GM10248 (cell line): ENCODE data around the gene CDH22.
A peak's percentile ranks its signal among the peaks of the same experiment; 100 is the strongest.

Experiments
- CTCF ChIA-PET: fragments of 300-600 bp; sonication (Branson Sonifier 250); formaldehyde crosslinking; extraction: SDS; loops from one replicate; lab custom pipeline; 2021; ENCODE audit warnings: antibody characterized with exemption; lab: Yijun Ruan, JAX
- POLR2A ChIA-PET: fragments of 350-650 bp; sonication (Branson Sonifier 250); formaldehyde crosslinking; extraction: SDS; loops from one replicate; lab custom pipeline; 2020; ENCODE audit warnings: antibody characterized with exemption; lab: Yijun Ruan, JAX
- DNase-seq: peaks from one replicate; pipeline ENCODE4 v3.0.0; 2012; ENCODE audit errors: extremely low spot score
- TF ChIP-seq, protein P1 (sequence below): IDR thresholded peaks from 2 replicates; pipeline ENCODE4 v1.5.1; 2012; ENCODE audit warnings: mild to moderate bottlenecking, low read depth; ENCODE audit errors: extremely low read depth, missing control alignments, control extremely low read depth

The CDH22 gene

DNA sequence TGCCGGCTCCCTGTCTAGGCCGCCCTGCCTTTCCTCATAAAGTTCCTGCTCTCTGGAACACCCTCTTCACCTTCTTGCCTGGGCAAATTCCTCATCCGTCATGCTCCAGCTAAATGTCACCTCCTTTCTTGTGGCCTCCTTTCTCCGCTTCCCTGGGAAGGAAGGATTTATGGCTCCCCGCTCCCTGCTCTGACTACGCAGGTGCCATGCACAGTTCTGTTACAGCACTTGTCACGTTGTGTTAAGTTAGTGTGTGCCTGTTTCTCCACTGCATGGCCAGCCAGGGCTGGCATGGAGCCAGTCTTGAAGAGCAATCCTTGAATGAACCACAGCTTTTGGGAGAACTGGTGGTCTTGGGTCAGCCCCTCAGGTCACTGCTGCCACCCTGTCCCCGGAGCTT, 128.4 kb downstream of the CDH22 start:
- TF ChIP-seq, protein P1, sequence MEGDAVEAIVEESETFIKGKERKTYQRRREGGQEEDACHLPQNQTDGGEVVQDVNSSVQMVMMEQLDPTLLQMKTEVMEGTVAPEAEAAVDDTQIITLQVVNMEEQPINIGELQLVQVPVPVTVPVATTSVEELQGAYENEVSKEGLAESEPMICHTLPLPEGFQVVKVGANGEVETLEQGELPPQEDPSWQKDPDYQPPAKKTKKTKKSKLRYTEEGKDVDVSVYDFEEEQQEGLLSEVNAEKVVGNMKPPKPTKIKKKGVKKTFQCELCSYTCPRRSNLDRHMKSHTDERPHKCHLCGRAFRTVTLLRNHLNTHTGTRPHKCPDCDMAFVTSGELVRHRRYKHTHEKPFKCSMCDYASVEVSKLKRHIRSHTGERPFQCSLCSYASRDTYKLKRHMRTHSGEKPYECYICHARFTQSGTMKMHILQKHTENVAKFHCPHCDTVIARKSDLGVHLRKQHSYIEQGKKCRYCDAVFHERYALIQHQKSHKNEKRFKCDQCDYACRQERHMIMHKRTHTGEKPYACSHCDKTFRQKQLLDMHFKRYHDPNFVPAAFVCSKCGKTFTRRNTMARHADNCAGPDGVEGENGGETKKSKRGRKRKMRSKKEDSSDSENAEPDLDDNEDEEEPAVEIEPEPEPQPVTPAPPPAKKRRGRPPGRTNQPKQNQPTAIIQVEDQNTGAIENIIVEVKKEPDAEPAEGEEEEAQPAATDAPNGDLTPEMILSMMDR = no peak
- DNase-seq = no peak
- ChIA-PET POLR2A (no interaction called here), CTCF (interaction anchor here (1.0 to 1.5 kb wide), 5 partner anchors 13 to 289 kb away, joined by 3 to 4 read pairs (median 4); no protein-coding TSS in a partner anchor)

DNA sequence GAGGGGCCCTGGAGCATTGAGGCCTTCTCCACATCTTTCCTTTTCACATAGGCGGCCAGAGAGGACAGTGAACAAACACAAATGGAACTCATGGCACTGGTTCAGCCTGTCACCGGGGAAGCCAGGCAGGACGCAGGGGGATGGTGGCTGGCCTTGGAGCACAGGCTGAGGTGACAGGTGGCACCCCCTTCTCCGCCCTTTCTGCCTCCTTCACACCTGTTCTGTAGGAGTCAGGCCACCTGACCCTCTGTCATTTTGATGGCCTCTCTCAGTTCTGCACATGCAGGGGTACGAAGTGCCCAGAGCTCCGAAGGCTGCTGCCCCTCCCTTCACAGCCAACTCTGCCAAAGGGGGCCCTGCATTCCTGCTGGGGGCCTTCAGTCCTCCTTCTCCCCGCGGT, 129.4 kb downstream of the CDH22 start:
- ChIA-PET CTCF (interaction anchor here (1.3 kb wide), 2 partner anchors 12 to 165 kb away, joined by 3 to 4 read pairs; no protein-coding TSS in a partner anchor), POLR2A (no interaction called here)
- no peak for DNase-seq
- TF ChIP-seq, protein P1 = no peak

DNA sequence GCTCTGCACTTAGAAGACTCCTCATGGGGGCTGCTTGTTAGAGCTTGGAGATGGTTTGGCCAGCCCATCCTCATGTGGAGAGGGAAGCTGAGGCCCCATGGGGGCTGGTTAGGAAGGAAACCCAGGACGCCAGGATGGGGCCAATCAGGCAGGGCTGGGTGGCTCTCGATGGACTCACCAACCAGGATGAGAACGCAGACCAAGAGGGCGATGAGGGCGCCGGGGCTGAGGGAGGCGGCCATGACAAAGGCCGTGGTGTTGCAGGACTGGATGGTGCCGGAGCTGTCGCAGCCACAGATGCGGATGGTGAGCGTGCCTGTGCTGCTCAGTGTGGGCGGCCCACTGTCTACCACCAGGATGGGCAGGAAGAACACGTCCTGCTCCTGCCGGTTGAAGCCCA, 130.5 kb downstream of the CDH22 start:
- DNase-seq = no peak
- ChIA-PET CTCF (interaction anchor here (1.1 to 5.6 kb wide), 2 partner anchors 155 to 164 kb away, joined by 3 to 45 read pairs; no protein-coding TSS in a partner anchor), POLR2A (no interaction called here)
- TF ChIP-seq, protein P1 = no peak

DNA sequence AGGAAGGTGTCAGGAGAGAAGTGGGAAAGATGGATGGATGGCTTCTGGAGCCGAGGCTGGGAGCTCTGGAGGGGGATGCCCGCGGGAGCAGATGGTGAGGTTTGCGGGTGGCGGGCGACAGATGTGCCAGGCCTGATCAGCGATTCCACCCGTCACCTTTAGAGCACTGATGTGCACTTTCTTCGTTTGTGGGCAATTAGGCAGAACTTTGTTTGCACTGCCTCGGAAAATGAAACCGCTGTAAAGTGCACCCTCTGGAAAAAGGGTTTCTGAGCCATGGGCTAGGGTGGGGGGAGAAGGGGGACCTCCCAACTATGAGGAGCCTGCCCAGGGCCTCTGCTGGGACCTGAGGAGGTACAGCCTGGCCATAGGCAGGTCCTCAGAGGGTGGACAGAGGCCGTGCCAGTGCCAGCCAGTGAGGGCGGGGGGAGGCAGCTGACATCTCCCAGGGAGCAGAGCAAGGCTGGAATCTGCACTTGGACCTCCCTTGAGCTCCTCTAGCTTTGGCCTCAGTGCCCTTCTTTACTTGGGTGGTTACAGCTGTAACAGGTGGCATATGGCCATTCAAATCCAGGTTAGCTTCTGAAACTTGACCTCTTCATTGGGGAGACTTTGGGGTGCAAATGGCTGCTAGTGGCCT, 131.4 kb downstream of the CDH22 start:
- ChIA-PET POLR2A (no interaction called here), CTCF (interaction anchor here (1.1 to 5.6 kb wide), 5 partner anchors 15 to 163 kb away, joined by 3 to 45 read pairs (median 5); no protein-coding TSS in a partner anchor)
- TF ChIP-seq, protein P1 = no peak
- no peak for DNase-seq

DNA sequence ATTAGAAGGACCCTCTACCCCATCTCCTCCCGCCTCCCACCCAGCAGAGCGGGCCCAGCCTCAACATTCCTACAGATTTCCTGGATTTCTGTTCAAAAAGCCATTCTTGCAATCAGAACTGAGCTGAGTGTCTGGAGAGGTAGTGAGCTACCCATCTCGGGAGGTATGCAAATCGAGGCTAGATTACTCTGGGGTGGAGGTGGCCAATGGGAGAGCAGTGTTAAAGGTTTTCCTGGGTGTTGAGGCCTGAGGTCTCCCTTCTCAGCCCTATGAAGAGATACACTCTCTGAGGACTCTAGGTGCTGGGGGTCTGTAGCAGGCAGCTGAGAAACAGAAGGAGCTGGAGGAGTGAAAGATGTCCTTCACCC, 133.2 kb downstream of the CDH22 start:
- no peak for DNase-seq
- TF ChIP-seq, protein P1 = no peak
- ChIA-PET CTCF (interaction anchor here (0.6 to 5.6 kb wide), 33 partner anchors 8 to 566 kb away, joined by 3 to 45 read pairs (median 5); no protein-coding TSS in a partner anchor), POLR2A (no interaction called here)

DNA sequence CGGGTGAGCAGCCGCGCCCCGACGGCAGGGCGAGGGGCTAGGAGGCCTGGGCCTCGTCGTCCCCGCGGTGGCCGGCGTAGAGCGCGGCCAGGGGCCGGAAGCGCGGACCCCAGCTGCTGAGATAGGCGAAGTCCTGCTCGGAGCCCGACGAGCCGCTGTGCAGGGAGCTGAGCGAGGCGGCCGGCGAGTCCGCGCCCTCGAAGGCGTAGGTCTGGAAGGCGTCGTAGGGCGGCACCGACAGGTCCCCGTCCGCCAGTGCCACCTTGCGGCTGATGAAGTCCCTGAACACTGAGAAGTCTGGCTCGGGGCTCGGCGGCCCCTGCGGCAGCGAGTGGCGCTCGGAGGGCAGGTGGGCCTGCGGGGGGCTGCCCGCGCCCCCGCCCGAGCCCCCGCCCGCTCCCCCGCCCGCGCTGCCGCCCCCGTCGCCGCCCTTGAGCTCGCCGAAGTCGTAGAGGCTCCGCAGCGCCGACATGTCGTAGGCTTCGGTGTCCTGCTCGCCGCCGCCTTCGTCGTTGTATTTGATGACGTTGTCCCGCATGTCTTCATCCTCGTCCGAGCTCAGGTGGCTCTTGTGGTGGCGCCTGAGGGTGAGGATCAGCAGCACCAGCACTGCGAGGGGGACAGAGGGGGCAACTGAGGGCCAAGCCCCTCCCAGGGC, 133.7 kb downstream of the CDH22 start:
- peak; percentile 91 for DNase-seq
- ChIA-PET POLR2A (no interaction called here), CTCF (interaction anchor here (0.6 to 5.6 kb wide), 33 partner anchors 9 to 566 kb away, joined by 3 to 45 read pairs (median 5); no protein-coding TSS in a partner anchor)
- TF ChIP-seq, protein P1 = peak; percentile 88
